K562 (cell line): ENCODE results near the gene KIF20B. TPM values are rescaled to one million over a fixed set of nuclear protein-coding genes. Genes with fewer than 3 reads are reported as not detected.

ENCODE experiments used
- ATAC-seq: fragments of 200-7000 bp; cut with Tn5 transposase; 3 replicates; pipeline ENCODE4 v1.9.1; 2020; ENCODE audit warnings: moderate library complexity
- BruUV-seq: library from RNA; stranded (reverse); fragments of 400-500 nt; replicated peaks from 2 replicates; lab custom pipeline; 2021; lab: Mats Ljungman, UMichigan
- CTCF ChIA-PET: fragments of 300-600 bp; formaldehyde crosslinking; extraction: SDS; loops from one replicate; lab custom pipeline; 2021; ENCODE audit warnings: low intra/inter-chr PET ratio; lab: Yijun Ruan, JAX
- POLR2A ChIA-PET: fragments of 300-600, 350-650 bp; sonication (Branson Sonifier 250); formaldehyde crosslinking; extraction: SDS; loops from one replicate; lab custom pipeline; 2021; ENCODE audit warnings: antibody characterized with exemption, inconsistent platforms; lab: Yijun Ruan, JAX
- DNase-seq, 4 experiments: peaks; one replicate each; pipeline versions ENCODE4 v3.0.0 to v3.0.0-alpha.2; 2011 to 2018; ENCODE audit warnings: low spot score in 3 of 4, mixed read lengths in 3 of 4; ENCODE audit errors: extremely low read depth in 1 of 4
- FAIRE-seq: peaks from 2 replicates; lab custom pipeline; 2011; peaks lifted over from hg19 to GRCh38; lab: Jason Lieb, UNC
- H2AFZ ChIP-seq: 2 replicates; pipeline ENCODE4 v1.6.0; 2011; ENCODE audit warnings: low read depth, low read length, control low read depth, inconsistent platforms
- H3K27ac ChIP-seq: fragments of 200-600 bp; 3 replicates; pipeline ENCODE4 v1.8.0; 2011; ENCODE audit warnings: low read depth, mild to moderate bottlenecking, control low read depth, inconsistent platforms, low read length, moderate library complexity, mixed read lengths; ENCODE audit errors: extremely low read depth
- H3K27me3 ChIP-seq, 2 experiments: fragments of 300-600 bp in 1 of 2; 2 replicates in 1 of 2; 3 replicates in 1 of 2; pipeline versions ENCODE4 v1.6.0 to v1.8.0; 2011; ENCODE audit warnings: inconsistent platforms in 2 of 2, low read length in 2 of 2, mild to moderate bottlenecking in 1 of 2, mixed read lengths in 1 of 2, moderate library complexity in 1 of 2; ENCODE audit not compliant: control insufficient read depth in 2 of 2, insufficient read depth in 2 of 2
- H3K36me3 ChIP-seq: fragments of 300-600 bp; 3 replicates; pipeline ENCODE4 v1.8.0; 2011; ENCODE audit warnings: mild to moderate bottlenecking, low read length, inconsistent platforms; ENCODE audit not compliant: control insufficient read depth, insufficient read depth
- H3K4me1 ChIP-seq, 2 experiments: fragments of 200-600 bp in 1 of 2; replicated peaks in 1 of 2; 2 replicates in 1 of 2; 3 replicates in 1 of 2; pipeline versions ENCODE4 v1.5.1 to v1.8.0; 2011; ENCODE audit warnings: inconsistent platforms in 2 of 2, low read length in 2 of 2, mild to moderate bottlenecking in 1 of 2, mixed read lengths in 1 of 2, moderate library complexity in 1 of 2; ENCODE audit not compliant: control insufficient read depth in 2 of 2, insufficient read depth in 2 of 2
- H3K4me2 ChIP-seq: 2 replicates; pipeline ENCODE4 v1.6.1; 2011; ENCODE audit warnings: low read length, control low read depth, inconsistent platforms, mixed read lengths; ENCODE audit not compliant: insufficient read depth
- H3K4me3 ChIP-seq: fragments of 200-600 bp; sonication (generic), shearing (Covaris generic); 2 replicates; pipeline ENCODE4 v1.5.1; 2016; ENCODE audit warnings: control low read depth, inconsistent platforms
- H3K79me2 ChIP-seq: fragments of 200-600 bp; 3 replicates; pipeline ENCODE4 v1.8.0; 2011; ENCODE audit warnings: low read length, inconsistent platforms; ENCODE audit not compliant: control insufficient read depth, insufficient read depth
- H3K9ac ChIP-seq, 2 experiments: 2 replicates each; pipeline versions ENCODE4 v1.6.0 to v1.6.1; 2011; ENCODE audit warnings: low read depth in 2 of 2, low read length in 2 of 2, control low read depth in 1 of 2, inconsistent platforms in 1 of 2, mild to moderate bottlenecking in 1 of 2, mixed read lengths in 1 of 2; ENCODE audit not compliant: insufficient read depth in 1 of 2
- H3K9me1 ChIP-seq: one replicate; pipeline ENCODE4 v1.6.0; 2011; ENCODE audit warnings: inconsistent platforms, mild to moderate bottlenecking, low read length, moderate library complexity; ENCODE audit not compliant: control insufficient read depth, insufficient read depth
- H3K9me3 ChIP-seq: replicated peaks from 2 replicates; pipeline ENCODE4 v1.5.1; 2011; ENCODE audit warnings: low read depth, low read length, inconsistent platforms; ENCODE audit not compliant: control insufficient read depth, insufficient read depth
- H4K20me1 ChIP-seq: replicated peaks from 2 replicates; pipeline ENCODE4 v1.6.1; 2011; ENCODE audit warnings: low read length, inconsistent platforms, mixed read lengths; ENCODE audit not compliant: control insufficient read depth, insufficient read depth
- ARID2 ChIP-seq: fragments of 450-650 bp; IDR thresholded peaks from 2 replicates; pipeline ENCODE4 v1.6.1; 2017; ENCODE audit warnings: antibody characterized with exemption, mild to moderate bottlenecking
- ARID3A ChIP-seq: IDR thresholded peaks from 2 replicates; pipeline ENCODE4 v1.6.1; 2012; ENCODE audit warnings: low read depth, low read length, improper control_type of control experiment, borderline replicate concordance
- BMI1 ChIP-seq: fragments of 150-350 bp; IDR thresholded peaks from 2 replicates; pipeline ENCODE4 v1.6.1; 2014; ENCODE audit warnings: low read length
- ETS2 ChIP-seq: IDR thresholded peaks from 2 replicates; pipeline ENCODE4 v1.6.1; 2016; ENCODE audit warnings: borderline replicate concordance, missing genetic modification characterization, mild to moderate bottlenecking, moderate library complexity, missing compliant biosample characterization; ENCODE audit not compliant: poor library complexity, severe bottlenecking
- IRF2 ChIP-seq: sonication (generic); formaldehyde crosslinking; IDR thresholded peaks from 2 replicates; pipeline ENCODE4 v1.8.1; 2022; ENCODE audit warnings: mild to moderate bottlenecking, missing genetic modification reagents
- MECOM ChIP-seq: fragments of 250-450 bp; sonication (Bioruptor Pico); IDR thresholded peaks from 2 replicates; pipeline ENCODE4 v1.8.0; 2022; ENCODE audit warnings: inconsistent platforms
- MTA2 ChIP-seq: fragments of 450-650 bp; IDR thresholded peaks from 2 replicates; pipeline ENCODE4 v1.6.1; 2016; ENCODE audit warnings: low read depth
- NR0B1 ChIP-seq: fragments of 450-650 bp; IDR thresholded peaks from one replicate; pipeline ENCODE4 v1.6.1; 2018; ENCODE audit warnings: mild to moderate bottlenecking, moderate library complexity; ENCODE audit not compliant: partially characterized antibody
- RB1 ChIP-seq: fragments of 450-650 bp; IDR thresholded peaks from 2 replicates; pipeline ENCODE4 v1.6.1; 2017; ENCODE audit warnings: low read depth, mild to moderate bottlenecking
- TOE1 ChIP-seq, 2 experiments: fragments of 450-650 bp in 1 of 2; sonication (generic) in 1 of 2; formaldehyde crosslinking in 1 of 2; IDR thresholded peaks; 2 replicates each; pipeline versions ENCODE4 v1.7.1 to v1.8.0; 2016 to 2022; ENCODE audit warnings: borderline replicate concordance in 2 of 2, mild to moderate bottlenecking in 2 of 2, antibody characterized with exemption in 1 of 2, inconsistent platforms in 1 of 2, low read depth in 1 of 2, missing genetic modification reagents in 1 of 2, moderate library complexity in 1 of 2
- U2AF1 ChIP-seq: fragments of 200-400 bp; formaldehyde crosslinking; optimal IDR thresholded peaks from 2 replicates; pipeline ENCODE3; 2017; ENCODE audit warnings: mild to moderate bottlenecking, low read depth, low read length, moderate library complexity
- ZNF224 ChIP-seq: sonication (generic); formaldehyde crosslinking; IDR thresholded peaks from 2 replicates; pipeline ENCODE4 v1.8.0; 2022; ENCODE audit warnings: mild to moderate bottlenecking, missing genetic modification reagents
- ZNF444 ChIP-seq: fragments of 250-450 bp; sonication (Bioruptor Pico); IDR thresholded peaks from 2 replicates; pipeline ENCODE4 v1.4.0; 2020; ENCODE audit warnings: mild to moderate bottlenecking, moderate library complexity
- whole genome bisulfite sequencing: fragments of 100-300 bp; shearing (Covaris generic); methylation state at CpG from one replicate; pipeline ENCODE4 v1.1.6; 2016; ENCODE audit warnings: low coverage, mixed read lengths; ENCODE audit not compliant: insufficient coverage; ENCODE audit errors: missing lambda C conversion rate; 5-methylcytosine and 5-hydroxymethylcytosine counted together
- in situ Hi-C: fragments of 300-500 bp; cut with MboI; formaldehyde crosslinking; loops from 4 replicates; pipeline ENCODE4 v1.15.0; 2018; ENCODE audit warnings: inconsistent platforms, mixed read lengths
- intact Hi-C: fragments of 100-400 bp; cut with micrococcal nuclease; formaldehyde crosslinking; loops from 2 replicates; pipeline ENCODE4 v1.14.2; 2022
- polyA plus RNA-seq, 8 experiments: library from polyadenylated mRNA; depleted of rRNA in 4 of 8; stranded (reverse) in 5 of 8; unstranded in 3 of 8; fragments of >200 nt; fragmentation: Nextera tagmentation in 2 of 8; fragmentation: Illumina TruSeq in 1 of 8; extraction: Ambion mirVana in 2 of 8; extraction: Trizol in 1 of 8; gene quantifications; 2 replicates each; pipeline versions ENCODE4 v1.2.1 to v1.2.3, GENCODE V29; 2011 to 2014; ENCODE audit warnings: inconsistent platforms in 1 of 8, missing spikeins in 1 of 8
- total RNA-seq, 7 experiments: library from RNA; depleted of rRNA in 6 of 7; stranded (reverse); fragments of >200 nt in 6 of 7; fragmentation: Illumina TruSeq in 2 of 7; extraction: Trizol in 2 of 7; gene quantifications; 2 replicates each; pipeline versions ENCODE4 v1.2.1 to v1.2.3, GENCODE V29; 2011 to 2021; ENCODE audit warnings: low replicate concordance in 1 of 7

The KIF20B gene
- total and polyA plus RNA-seq, 9 of the 15 experiments (the other 6 are each of a cell fraction or from before 2014, with no cell fraction given), result 18.6 to 56.5 (median 32.9) TPM

- CTCF ChIA-PET, result no interaction called here
- DNase-seq, result no peak
- Histone ChIP-seq H4K20me1 (no peaks in the 10 kb centered on the region), H3K27me3 (no peaks in the 10 kb centered on the region), H3K9me1 (no peaks in the 10 kb centered on the region), H3K27ac (no peak overlapping the region), H3K79me2 (no peaks in the 10 kb centered on the region), H3K9ac (no peak overlapping the region), H3K4me1 (no peaks in the 10 kb centered on the region), H3K4me2 (no peak overlapping the region), H3K36me3 (no peaks in the 10 kb centered on the region), H2AFZ (no peak overlapping the region), H3K4me3 (no peak overlapping the region), H3K9me3 (no peaks in the 10 kb centered on the region)
- FAIRE-seq, result no peak
- WGBS, result 13% methylated on average over 1 of the region's 1 CpG
- no TSS peak for BruUV-seq
- ATAC-seq, result no peak
- no peak for TF ChIP-seq RB1
- no peak for TF ChIP-seq ETS2 (tag)
- no peak for TF ChIP-seq ARID3A
- no peak for TF ChIP-seq ZNF224
- TF ChIP-seq TOE1 (IDR thresholded peaks at IDR 0.05; ENCODE audit: borderline replicate concordance), result no peak
- no peak for TF ChIP-seq TOE1 (CRISPR knock-in tag; IDR thresholded peaks at IDR 0.05; ENCODE audit: borderline replicate concordance, low read depth)
- no peak for TF ChIP-seq U2AF1
- no peak for TF ChIP-seq ZNF444 (CRISPR knock-in tag)
- no peak for TF ChIP-seq BMI1
- TF ChIP-seq MTA2, result no peak
- no peak for TF ChIP-seq MECOM (CRISPR knock-in tag)
- no peak for TF ChIP-seq ARID2
- no peak for TF ChIP-seq IRF2 (CRISPR knock-in tag)
- TF ChIP-seq NR0B1, result no peak
- in situ Hi-C loops, result no loop called here
- intact Hi-C loops, result no loop called here
- POLR2A ChIA-PET, result no interaction called here
Observed at GRCh38 chr10:89814278-89814677, 112.9 kb downstream of the KIF20B start.
